MM.1S (cell line): ENCODE measurements around the gene TAGLN2.

Experiments
- DNase-seq: peaks from one replicate; pipeline ENCODE4 v3.0.0-alpha.2; 2015
- H2AFZ ChIP-seq: fragments of 300-600 bp; sonication (generic); 2 replicates; pipeline ENCODE4 v1.6.0; 2016; ENCODE audit warnings: antibody characterized with exemption, low read length
- H3F3A ChIP-seq: fragments of 300-600 bp; sonication (generic); 2 replicates; pipeline ENCODE4 v1.6.1; 2016; ENCODE audit warnings: mild to moderate bottlenecking, antibody characterized with exemption, low read length, moderate library complexity, mixed read lengths; ENCODE audit not compliant: insufficient read depth
- H3K27ac ChIP-seq: fragments of 300-600 bp; sonication (generic); 2 replicates; pipeline ENCODE4 v1.5.1; 2016; ENCODE audit warnings: mild to moderate bottlenecking, low read length
- H3K27me3 ChIP-seq: fragments of 300-600 bp; sonication (generic); replicated peaks from 2 replicates; pipeline ENCODE4 v1.6.0; 2016; ENCODE audit warnings: low read length; ENCODE audit not compliant: insufficient read depth
- H3K36me3 ChIP-seq: fragments of 300-600 bp; sonication (generic); replicated peaks from 2 replicates; pipeline ENCODE4 v1.6.1; 2016; ENCODE audit warnings: mild to moderate bottlenecking, low read length, mixed read lengths; ENCODE audit not compliant: insufficient read depth
- H3K4me1 ChIP-seq: fragments of 300-600 bp; sonication (generic); 2 replicates; pipeline ENCODE4 v1.6.1; 2016; ENCODE audit warnings: low read length, mixed read lengths
- H3K4me2 ChIP-seq: fragments of 300-600 bp; sonication (generic); 2 replicates; pipeline ENCODE4 v1.6.0; 2016; ENCODE audit warnings: low read depth, low read length
- H3K4me3 ChIP-seq: fragments of 300-600 bp; sonication (generic); 2 replicates; pipeline ENCODE4 v1.5.1; 2016; ENCODE audit warnings: low read length, mixed read lengths
- H3K79me2 ChIP-seq: fragments of 300-600 bp; sonication (generic); 2 replicates; pipeline ENCODE4 v1.6.1; 2016; ENCODE audit warnings: mixed run types, low read length, mixed read lengths
- H3K9ac ChIP-seq: fragments of 300-600 bp; sonication (generic); 2 replicates; pipeline ENCODE4 v1.6.1; 2016; ENCODE audit warnings: low read length, mixed read lengths
- H3K9me2 ChIP-seq: fragments of 300-600 bp; sonication (generic); replicated peaks from 2 replicates; pipeline ENCODE4 v1.6.1; 2016; ENCODE audit warnings: mild to moderate bottlenecking, low read length, mixed read lengths; ENCODE audit not compliant: insufficient read depth
- H3K9me3 ChIP-seq: fragments of 300-600 bp; sonication (generic); replicated peaks from 2 replicates; pipeline ENCODE4 v1.6.1; 2016; ENCODE audit warnings: mild to moderate bottlenecking, low read length, mixed read lengths; ENCODE audit not compliant: insufficient read depth
- H4K20me1 ChIP-seq: fragments of 300-600 bp; sonication (generic); 2 replicates; pipeline ENCODE4 v1.6.1; 2016; ENCODE audit warnings: mild to moderate bottlenecking, low read length, moderate library complexity, mixed read lengths; ENCODE audit not compliant: insufficient read depth
- EZH2 ChIP-seq: fragments of 300-600 bp; sonication (generic); optimal IDR thresholded peaks from 2 replicates; pipeline ENCODE3; 2017; ENCODE audit warnings: low read depth, mild to moderate bottlenecking, antibody characterized with exemption, low read length, mixed read lengths
- EZH2phosphoT487 ChIP-seq: fragments of 300-600 bp; sonication (generic); IDR thresholded peaks from 2 replicates; pipeline ENCODE4 v1.6.1; 2018; ENCODE audit warnings: antibody characterized with exemption, low read length
- TF ChIP-seq, protein P1 (sequence below): fragments of 300-600 bp; sonication (generic); IDR thresholded peaks from 2 replicates; pipeline ENCODE4 v1.5.1; 2016; ENCODE audit warnings: antibody characterized with exemption, low read length, mixed read lengths

The TAGLN2 gene

DNA sequence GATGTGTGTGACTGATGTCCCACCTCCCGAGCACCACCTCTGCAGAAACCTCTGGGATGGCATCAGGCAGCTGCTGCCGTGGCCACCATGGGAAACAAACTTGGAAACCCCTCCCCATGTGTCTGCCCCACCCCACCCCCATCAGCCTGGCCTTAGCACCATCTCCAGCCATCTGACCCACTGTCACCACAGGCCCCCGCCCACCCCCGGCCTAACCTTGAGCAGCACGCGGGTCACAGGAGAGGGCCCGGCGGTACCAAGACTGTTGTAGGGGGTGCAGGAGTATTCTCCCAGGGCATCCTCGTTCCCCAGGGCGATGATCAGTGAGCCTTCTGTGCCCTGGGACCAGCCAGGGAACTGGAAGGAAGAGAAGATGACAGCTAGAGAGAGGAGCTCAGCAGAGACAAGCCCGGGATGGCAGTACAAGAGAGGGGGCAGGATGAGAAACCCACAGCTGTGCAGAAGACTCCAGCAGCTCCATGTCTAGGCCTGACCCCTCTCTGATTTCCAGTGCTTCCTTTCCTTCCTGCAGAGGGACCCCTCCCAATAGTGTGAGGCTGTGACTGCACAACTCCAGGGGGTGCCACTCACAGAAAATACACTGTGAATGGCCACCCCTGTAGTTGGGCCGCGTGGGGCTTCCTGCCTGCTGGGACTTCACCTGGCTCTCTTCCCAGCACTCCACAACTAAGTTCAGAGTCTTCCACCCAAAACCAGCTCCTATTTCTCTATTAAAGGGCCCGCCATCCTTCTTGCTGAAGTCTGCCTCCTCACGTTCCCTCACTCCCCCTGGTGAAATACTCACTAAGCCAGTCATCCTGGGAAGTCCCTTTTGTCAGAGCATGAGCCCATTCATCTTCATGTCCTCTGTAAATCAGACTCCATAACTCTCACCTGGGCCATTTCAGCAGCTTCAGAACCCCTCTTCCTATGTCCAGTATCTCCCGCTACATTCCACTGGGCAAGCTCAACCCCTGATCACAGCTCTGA is 7.3 kb upstream of the TAGLN2 start:
- H3K27ac ChIP-seq, result no peak overlapping the region
- H3K9me3 ChIP-seq, result no peaks in the 10 kb centered on the region
- no peaks in the 10 kb centered on the region for H4K20me1 ChIP-seq
- no peak for DNase-seq
- no peak overlapping the region for H2AFZ ChIP-seq
- H3K79me2 ChIP-seq, result no peaks in the 10 kb centered on the region
- no peak overlapping the region for H3K9ac ChIP-seq
- TF ChIP-seq EZH2 (no peak), EZH2phosphoT487 (no peak)
- TF ChIP-seq, protein P1, sequence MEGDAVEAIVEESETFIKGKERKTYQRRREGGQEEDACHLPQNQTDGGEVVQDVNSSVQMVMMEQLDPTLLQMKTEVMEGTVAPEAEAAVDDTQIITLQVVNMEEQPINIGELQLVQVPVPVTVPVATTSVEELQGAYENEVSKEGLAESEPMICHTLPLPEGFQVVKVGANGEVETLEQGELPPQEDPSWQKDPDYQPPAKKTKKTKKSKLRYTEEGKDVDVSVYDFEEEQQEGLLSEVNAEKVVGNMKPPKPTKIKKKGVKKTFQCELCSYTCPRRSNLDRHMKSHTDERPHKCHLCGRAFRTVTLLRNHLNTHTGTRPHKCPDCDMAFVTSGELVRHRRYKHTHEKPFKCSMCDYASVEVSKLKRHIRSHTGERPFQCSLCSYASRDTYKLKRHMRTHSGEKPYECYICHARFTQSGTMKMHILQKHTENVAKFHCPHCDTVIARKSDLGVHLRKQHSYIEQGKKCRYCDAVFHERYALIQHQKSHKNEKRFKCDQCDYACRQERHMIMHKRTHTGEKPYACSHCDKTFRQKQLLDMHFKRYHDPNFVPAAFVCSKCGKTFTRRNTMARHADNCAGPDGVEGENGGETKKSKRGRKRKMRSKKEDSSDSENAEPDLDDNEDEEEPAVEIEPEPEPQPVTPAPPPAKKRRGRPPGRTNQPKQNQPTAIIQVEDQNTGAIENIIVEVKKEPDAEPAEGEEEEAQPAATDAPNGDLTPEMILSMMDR, result no peak
- no peak overlapping the region for H3K4me3 ChIP-seq
- H3K4me2 ChIP-seq, result no peak overlapping the region
- no peaks in the 10 kb centered on the region for H3F3A ChIP-seq
- no peaks in the 10 kb centered on the region; the same call in 1 of the 2 replicates for H3K27me3 ChIP-seq
- H3K36me3 ChIP-seq, result no peaks in the 10 kb centered on the region
- no peaks in the 10 kb centered on the region for H3K9me2 ChIP-seq
- peaks cover 17% of the 10 kb centered on the region; the same call in 1 of the 2 replicates for H3K4me1 ChIP-seq

DNA sequence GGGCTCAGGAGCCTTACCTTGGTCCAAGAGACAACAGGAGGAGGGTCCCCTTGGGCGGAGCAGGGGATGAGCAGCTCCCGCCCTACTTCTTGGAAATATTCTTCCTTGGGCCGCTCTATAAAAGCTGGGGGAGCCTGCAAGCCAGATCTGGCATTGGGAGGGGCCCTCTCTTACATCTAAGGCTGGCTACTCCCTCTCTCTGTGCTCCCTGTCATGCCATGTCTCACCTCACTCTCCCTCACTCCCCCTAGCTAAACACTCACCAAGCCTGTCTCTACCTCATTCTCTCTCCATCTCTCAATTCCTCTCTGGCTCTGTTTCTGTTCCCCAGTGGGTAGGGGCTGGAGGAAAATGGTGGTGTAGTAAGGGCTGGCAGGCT is 6.5 kb upstream of the TAGLN2 start:
- TF ChIP-seq, protein P1, result no peak
- TF ChIP-seq EZH2phosphoT487 (no peak), EZH2 (no peak)
- H3K79me2 ChIP-seq, result no peaks in the 10 kb centered on the region
- H3K27me3 ChIP-seq, result no peaks in the 10 kb centered on the region; the same call in 1 of the 2 replicates

DNA sequence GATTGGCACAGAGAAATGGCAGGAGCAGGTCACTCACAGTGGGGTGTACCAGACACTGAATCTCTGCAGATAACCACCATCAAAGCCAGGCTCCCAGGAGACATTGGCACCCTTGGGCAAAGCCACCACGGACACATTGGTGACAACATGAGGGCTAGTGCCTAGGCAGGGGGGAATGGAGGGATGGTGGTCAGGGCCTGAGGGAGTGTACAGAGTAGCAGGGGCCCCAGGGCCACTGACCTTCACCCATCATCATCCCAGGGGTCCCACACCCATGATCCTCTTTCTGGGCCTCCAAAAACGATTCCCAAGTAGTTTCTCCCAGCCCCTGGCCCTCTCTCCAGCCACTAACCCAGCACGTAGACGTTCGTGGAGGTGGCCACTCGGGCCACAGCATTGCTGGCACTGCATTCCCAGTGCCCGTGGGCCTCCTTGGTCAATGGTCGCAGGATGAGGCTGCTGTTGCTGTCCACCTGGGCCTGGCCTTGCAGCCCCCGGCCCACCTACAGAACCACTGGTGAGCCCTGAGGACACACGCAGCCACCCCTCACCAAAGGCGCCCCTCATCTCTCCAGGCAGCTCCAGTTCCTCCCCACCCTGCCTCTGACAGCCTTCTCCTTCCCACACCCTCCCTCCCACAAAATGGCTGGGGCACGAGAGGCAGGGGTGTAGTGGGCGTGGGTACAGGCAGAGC is 5.9 kb upstream of the TAGLN2 start:
- Histone ChIP-seq H3K4me1 (peaks cover 5% of the 10 kb centered on the region; the same call in 1 of the 2 replicates), H2AFZ (no peak overlapping the region), H3K79me2 (no peaks in the 10 kb centered on the region), H3K27me3 (no peaks in the 10 kb centered on the region; the same call in 1 of the 2 replicates), H3K9ac (no peak overlapping the region), H3K4me2 (no peak overlapping the region), H3K9me2 (no peaks in the 10 kb centered on the region), H3K4me3 (no peak overlapping the region), H3K9me3 (no peaks in the 10 kb centered on the region), H3K36me3 (no peaks in the 10 kb centered on the region), H3F3A (no peaks in the 10 kb centered on the region), H3K27ac (no peak overlapping the region), H4K20me1 (no peaks in the 10 kb centered on the region)
- DNase-seq, result no peak
- no peak for TF ChIP-seq EZH2
- TF ChIP-seq, protein P1, result no peak
- no peak for TF ChIP-seq EZH2phosphoT487

More for the DNA sequence above, 6.5 kb upstream of the TAGLN2 start:
- no peaks in the 10 kb centered on the region for H3F3A ChIP-seq
- no peak overlapping the region for H3K27ac ChIP-seq
- no peak overlapping the region for H2AFZ ChIP-seq
- no peak for DNase-seq
- no peaks in the 10 kb centered on the region for H3K36me3 ChIP-seq
- H3K4me3 ChIP-seq, result no peak overlapping the region
- no peaks in the 10 kb centered on the region for H3K9me2 ChIP-seq
- H3K4me2 ChIP-seq, result no peak overlapping the region
- peaks cover 9% of the 10 kb centered on the region; the same call in 1 of the 2 replicates for H3K4me1 ChIP-seq
- no peaks in the 10 kb centered on the region for H4K20me1 ChIP-seq
- no peak overlapping the region for H3K9ac ChIP-seq
- no peaks in the 10 kb centered on the region for H3K9me3 ChIP-seq
